OCI-LY7 (cell line): Measurements from ENCODE around the gene KPNA3. TPM values are rescaled to one million over a fixed set of nuclear protein-coding genes. Genes with fewer than 3 reads are reported as not detected.

Experiments
- BruUV-seq: library from RNA; stranded (reverse); fragments of 400-500 nt; replicated peaks from 2 replicates; lab custom pipeline; 2021; lab: Mats Ljungman, UMichigan
- CTCF ChIA-PET: fragments of 300-600 bp; sonication (Branson Sonifier 250); formaldehyde crosslinking; loops from one replicate; lab custom pipeline; 2022; ENCODE audit warnings: antibody characterized with exemption; ENCODE audit not compliant: unreplicated experiment; lab: Charles Lee
- POLR2A ChIA-PET: fragments of 300-600 bp; sonication (Branson Sonifier 250); formaldehyde crosslinking; loops from one replicate; lab custom pipeline; 2022; ENCODE audit warnings: antibody characterized with exemption; lab: Charles Lee
- DNase-seq: peaks from one replicate; pipeline ENCODE4 v3.0.0-alpha.2; 2015; ENCODE audit warnings: low spot score
- H2AFZ ChIP-seq: fragments of 200-600 bp; sonication (generic), shearing (Covaris generic); 2 replicates; pipeline ENCODE4 v1.6.1; 2014; ENCODE audit warnings: mild to moderate bottlenecking, antibody characterized with exemption, low read length, moderate library complexity
- H3K27ac ChIP-seq: fragments of 200-600 bp; sonication (generic); 2 replicates; pipeline ENCODE4 v1.5.1; 2014; ENCODE audit warnings: mixed run types, low read depth, mild to moderate bottlenecking, moderate library complexity, low read length, inconsistent platforms; ENCODE audit not compliant: poor library complexity, severe bottlenecking
- H3K36me3 ChIP-seq: fragments of 200-600 bp; sonication (generic); 2 replicates; pipeline ENCODE4 v1.6.1; 2014; ENCODE audit warnings: mild to moderate bottlenecking, antibody characterized with exemption, low read length, moderate library complexity, mixed read lengths; ENCODE audit not compliant: insufficient read depth
- H3K4me1 ChIP-seq: fragments of 200-600 bp; sonication (generic); 2 replicates; pipeline ENCODE4 v1.5.1; 2014; ENCODE audit warnings: mild to moderate bottlenecking, low read length; ENCODE audit not compliant: insufficient read depth, poor library complexity, severe bottlenecking
- H3K4me2 ChIP-seq: fragments of 200-600 bp; sonication (generic); 2 replicates; pipeline ENCODE4 v1.6.1; 2014; ENCODE audit warnings: mild to moderate bottlenecking, low read length
- H3K4me3 ChIP-seq: fragments of 200-600 bp; sonication (generic); 2 replicates; pipeline ENCODE4 v1.5.1; 2014; ENCODE audit warnings: mild to moderate bottlenecking, low read depth, low read length; ENCODE audit not compliant: poor library complexity, severe bottlenecking
- H3K79me2 ChIP-seq: fragments of 200-600 bp; sonication (generic); 2 replicates; pipeline ENCODE4 v1.6.1; 2016; ENCODE audit warnings: low read depth, mild to moderate bottlenecking, low read length, moderate library complexity, mixed read lengths; ENCODE audit not compliant: insufficient read depth
- H3K9me2 ChIP-seq: fragments of 200-600 bp; sonication (generic); 2 replicates; pipeline ENCODE4 v1.6.1; 2016; ENCODE audit warnings: mild to moderate bottlenecking, low read length, mixed read lengths; ENCODE audit not compliant: insufficient read depth
- H3K9me3 ChIP-seq: fragments of 200-600 bp; sonication (generic); 2 replicates; pipeline ENCODE4 v1.6.1; 2014; ENCODE audit warnings: mild to moderate bottlenecking, mixed run types, low read length, mixed read lengths
- H4K20me1 ChIP-seq: fragments of 200-600 bp; sonication (generic); 2 replicates; pipeline ENCODE4 v1.6.1; 2014; ENCODE audit warnings: mild to moderate bottlenecking, antibody characterized with exemption, low read length, moderate library complexity, mixed read lengths; ENCODE audit not compliant: insufficient read depth
- CTCF ChIP-seq: fragments of 200-600 bp; sonication (generic); conservative IDR thresholded peaks from 2 replicates; pipeline ENCODE4 v1.5.1; 2014; ENCODE audit warnings: mild to moderate bottlenecking, antibody characterized with exemption, low read length, moderate library complexity, mixed read lengths
- EZH2phosphoT487 ChIP-seq: fragments of 200-600 bp; sonication (generic); IDR thresholded peaks from 2 replicates; pipeline ENCODE4 v1.6.1; 2018; ENCODE audit warnings: low read depth, borderline replicate concordance, mild to moderate bottlenecking, mixed run types, antibody characterized with exemption, low read length, moderate library complexity, mixed read lengths
- intact Hi-C: fragments of 100-400 bp; cut with micrococcal nuclease; formaldehyde crosslinking; loops from one replicate; pipeline ENCODE4 v1.10.0; 2022; ENCODE audit not compliant: unreplicated experiment
- total RNA-seq, 2 experiments: library from RNA; depleted of rRNA in 1 of 2; stranded (reverse); fragments of >200 nt in 1 of 2; shearing (Covaris generic) in 1 of 2; gene quantifications; 2 replicates each; pipeline ENCODE4 v1.2.3, GENCODE V29; 2014 to 2022

The KPNA3 gene
- total RNA-seq, 2 experiments from 2014 or later = 18.2 to 41.1 TPM

- BruUV-seq = no TSS peak
- Histone ChIP-seq H3K79me2 (peaks cover 100% of the 10 kb centered on the region), H3K36me3 (peaks cover 48% of the 10 kb centered on the region; the same call in 1 of the 2 replicates), H2AFZ (no peak overlapping the region), H3K4me1 (no peaks in the 10 kb centered on the region), H3K4me2 (no peak overlapping the region), H3K9me2 (no peaks in the 10 kb centered on the region), H3K4me3 (no peak overlapping the region), H3K27ac (no peak overlapping the region), H4K20me1 (peaks cover 33% of the 10 kb centered on the region), H3K9me3 (no peaks in the 10 kb centered on the region)
- ChIA-PET POLR2A (interaction anchor here (0.5 to 1.8 kb wide), 8 partner anchors 8 to 366 kb away, joined by 3 to 5 read pairs (median 3); no protein-coding TSS in a partner anchor), CTCF (no interaction called here)
- intact Hi-C loops = no loop called here
- TF ChIP-seq EZH2phosphoT487 = no peak
- no peak for TF ChIP-seq CTCF
- DNase-seq = no peak
Measured at GRCh38 chr13:49781806-49782205, 10.7 kb downstream of the KPNA3 start.

- no peaks in the 10 kb centered on the region for H3K9me2 ChIP-seq
- H3K36me3 ChIP-seq = peaks cover 40% of the 10 kb centered on the region
- H3K4me2 ChIP-seq = no peak overlapping the region
- DNase-seq = no peak
- peaks cover 99% of the 10 kb centered on the region for H3K79me2 ChIP-seq
- intact Hi-C loops = no loop called here
- TF ChIP-seq CTCF = no peak
- no peak overlapping the region for H3K27ac ChIP-seq
- H2AFZ ChIP-seq = no peak overlapping the region
- H4K20me1 ChIP-seq = peaks cover 22% of the 10 kb centered on the region
- no TSS peak for BruUV-seq
- no peaks in the 10 kb centered on the region for H3K9me3 ChIP-seq
- no peaks in the 10 kb centered on the region for H3K4me1 ChIP-seq
- H3K4me3 ChIP-seq = no peak overlapping the region
- ChIA-PET POLR2A (interaction anchor here (0.5 to 1.4 kb wide), 6 partner anchors 10 to 978 kb away, joined by 3 to 7 read pairs (median 4); partner anchors contain the start of gene KPNA3), CTCF (no interaction called here)
Measured at GRCh38 chr13:49779721-49780120, 12.8 kb downstream of the KPNA3 start.

GRCh38 chr13:49777746-49778614, 14.5 kb downstream of the KPNA3 start:
- Histone ChIP-seq H3K9me2 (no peaks in the 10 kb centered on the region), H3K4me2 (no peak overlapping the region), H2AFZ (no peak overlapping the region), H3K36me3 (peaks cover 28% of the 10 kb centered on the region), H3K79me2 (peaks cover 99% of the 10 kb centered on the region), H3K27ac (no peak overlapping the region), H3K9me3 (no peaks in the 10 kb centered on the region), H3K4me1 (no peaks in the 10 kb centered on the region), H3K4me3 (no peak overlapping the region), H4K20me1 (peaks cover 14% of the 10 kb centered on the region)
- no TSS peak for BruUV-seq
- CTCF ChIA-PET = no interaction called here
- intact Hi-C loops = no loop called here
- TF ChIP-seq CTCF (no peak), EZH2phosphoT487 (no peak)
- no peak for DNase-seq
- POLR2A ChIA-PET = interaction anchor here (0.6 to 1.0 kb wide), 2 partner anchors 11 to 98 kb away, joined by 4 to 9 read pairs; no protein-coding TSS in a partner anchor
